Chondrocyte (in vitro differentiated cells): ENCODE data around the gene AVL9. TPM values are rescaled to one million over a fixed set of nuclear protein-coding genes. Genes with fewer than 3 reads are reported as not detected.
A peak's percentile ranks its signal among the peaks of the same experiment; 100 is the strongest.

Source experiments
- DNase-seq: peaks from one replicate; pipeline ENCODE4 v3.0.0; 2021; ENCODE audit warnings: mixed read lengths, low spot score
- H3K27ac Mint-ChIP-seq: one replicate; pipeline ENCODE4 v1.8.0; 2021; ENCODE audit warnings: mild to moderate bottlenecking, moderate library complexity, mixed read lengths; ENCODE audit not compliant: unreplicated experiment
- H3K27me3 Mint-ChIP-seq: 2 replicates; pipeline ENCODE4 v1.8.0; 2021; ENCODE audit warnings: low read depth, mixed read lengths
- H3K36me3 Mint-ChIP-seq: 2 replicates; pipeline ENCODE4 v1.8.0; 2021; ENCODE audit warnings: low read depth, mixed read lengths
- H3K4me1 Mint-ChIP-seq: 2 replicates; pipeline ENCODE4 v1.8.0; 2021; ENCODE audit warnings: low read depth, mild to moderate bottlenecking, mixed read lengths
- H3K4me3 Mint-ChIP-seq: one replicate; pipeline ENCODE4 v1.8.0; 2021; ENCODE audit warnings: mild to moderate bottlenecking, moderate library complexity, mixed read lengths; ENCODE audit not compliant: unreplicated experiment
- H3K9me3 Mint-ChIP-seq: 2 replicates; pipeline ENCODE4 v1.8.0; 2021; ENCODE audit warnings: low read depth, mixed read lengths
- total RNA-seq: library from RNA; stranded (reverse); gene quantifications from 3 replicates; pipeline ENCODE4 v1.2.1, GENCODE V29; 2021
- TF ChIP-seq, protein P1 (sequence below): fragments of 200-600 bp; sonication (generic); IDR thresholded peaks from 2 replicates; pipeline ENCODE4 v1.5.0; 2021; ENCODE audit warnings: antibody characterized with exemption, mild to moderate bottlenecking, moderate library complexity

Gene AVL9
- total RNA-seq, 1 donor from 2014 or later: 30.4 TPM

DNA sequence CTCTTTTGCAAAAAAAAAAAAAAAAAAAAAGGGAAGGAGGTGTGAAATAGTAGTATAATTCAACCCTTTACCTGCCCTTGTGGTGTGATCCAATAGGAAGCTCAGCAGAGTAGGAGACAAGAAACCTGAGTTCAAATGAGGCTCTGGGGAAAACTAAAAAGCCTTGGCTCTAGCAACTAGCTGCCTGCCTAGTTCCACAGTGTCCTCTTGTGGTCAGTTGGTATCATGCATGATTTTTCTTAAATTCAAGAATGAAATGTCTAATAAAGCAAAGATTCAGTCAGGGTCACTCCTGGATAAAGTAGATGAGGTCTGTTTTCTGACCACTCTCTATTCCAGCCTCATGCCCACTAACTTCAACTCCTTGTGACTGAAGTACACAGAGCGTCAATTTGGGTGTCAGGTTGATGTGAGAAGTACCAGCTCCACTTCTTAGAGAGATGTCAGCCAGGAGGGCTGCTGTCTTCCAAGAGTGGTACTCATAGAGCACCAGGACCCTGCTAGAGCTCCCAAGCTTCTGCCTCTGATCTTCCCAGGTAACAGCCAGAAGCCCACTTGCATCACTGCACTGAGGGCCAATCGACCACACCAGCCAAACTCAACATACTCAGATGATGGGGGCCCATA, 15.6 kb upstream of the AVL9 start:
- Mint-ChIP-seq H3K9me3 (no peaks in the 10 kb centered on the region), H3K4me3 (no peak overlapping the region), H3K27ac (no peak overlapping the region), H3K4me1 (peaks cover 41% of the 10 kb centered on the region), H3K27me3 (no peaks in the 10 kb centered on the region), H3K36me3 (no peaks in the 10 kb centered on the region)
- TF ChIP-seq, protein P1, sequence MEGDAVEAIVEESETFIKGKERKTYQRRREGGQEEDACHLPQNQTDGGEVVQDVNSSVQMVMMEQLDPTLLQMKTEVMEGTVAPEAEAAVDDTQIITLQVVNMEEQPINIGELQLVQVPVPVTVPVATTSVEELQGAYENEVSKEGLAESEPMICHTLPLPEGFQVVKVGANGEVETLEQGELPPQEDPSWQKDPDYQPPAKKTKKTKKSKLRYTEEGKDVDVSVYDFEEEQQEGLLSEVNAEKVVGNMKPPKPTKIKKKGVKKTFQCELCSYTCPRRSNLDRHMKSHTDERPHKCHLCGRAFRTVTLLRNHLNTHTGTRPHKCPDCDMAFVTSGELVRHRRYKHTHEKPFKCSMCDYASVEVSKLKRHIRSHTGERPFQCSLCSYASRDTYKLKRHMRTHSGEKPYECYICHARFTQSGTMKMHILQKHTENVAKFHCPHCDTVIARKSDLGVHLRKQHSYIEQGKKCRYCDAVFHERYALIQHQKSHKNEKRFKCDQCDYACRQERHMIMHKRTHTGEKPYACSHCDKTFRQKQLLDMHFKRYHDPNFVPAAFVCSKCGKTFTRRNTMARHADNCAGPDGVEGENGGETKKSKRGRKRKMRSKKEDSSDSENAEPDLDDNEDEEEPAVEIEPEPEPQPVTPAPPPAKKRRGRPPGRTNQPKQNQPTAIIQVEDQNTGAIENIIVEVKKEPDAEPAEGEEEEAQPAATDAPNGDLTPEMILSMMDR: peak; percentile 93
- DNase-seq: no peak

GRCh38 chr7:32481176-32481575, 14.1 kb upstream of the AVL9 start:
- no peak overlapping the region for H3K4me3 Mint-ChIP-seq
- H3K9me3 Mint-ChIP-seq: no peaks in the 10 kb centered on the region
- H3K27ac Mint-ChIP-seq: no peak overlapping the region
- TF ChIP-seq, protein P1: no peak
- H3K36me3 Mint-ChIP-seq: peaks cover 2% of the 10 kb centered on the region
- H3K27me3 Mint-ChIP-seq: no peaks in the 10 kb centered on the region
- H3K4me1 Mint-ChIP-seq: peaks cover 31% of the 10 kb centered on the region
- DNase-seq: no peak

DNA sequence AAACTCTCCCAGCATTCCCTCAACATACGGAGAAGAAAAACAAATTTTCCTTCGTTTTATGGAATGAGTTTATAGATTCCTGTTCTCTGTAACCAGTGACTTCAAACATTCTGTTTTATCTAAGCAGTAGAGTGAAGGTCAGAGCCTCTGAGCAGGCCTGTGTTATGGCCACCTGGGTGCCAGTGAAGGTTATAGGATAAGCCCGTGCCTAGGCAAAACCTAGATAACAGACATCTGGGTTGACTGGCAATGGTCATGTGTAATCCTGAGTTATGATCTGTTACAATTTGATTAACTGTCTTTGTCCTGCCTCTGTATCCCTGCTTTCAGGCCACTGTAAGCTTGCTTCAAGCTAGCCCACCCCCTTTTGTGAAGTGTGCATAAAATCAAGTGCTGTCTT, 13.4 kb upstream of the AVL9 start:
- Mint-ChIP-seq H3K27me3 (no peaks in the 10 kb centered on the region), H3K4me3 (no peak overlapping the region), H3K9me3 (no peaks in the 10 kb centered on the region), H3K27ac (peak overlapping the region; percentile 73), H3K36me3 (peaks cover 2% of the 10 kb centered on the region), H3K4me1 (peaks cover 27% of the 10 kb centered on the region)
- no peak for DNase-seq
- TF ChIP-seq, protein P1: no peak

GRCh38 chr7:32489788-32490126, 5.5 kb upstream of the AVL9 start:
- H3K9me3 Mint-ChIP-seq: no peaks in the 10 kb centered on the region
- TF ChIP-seq, protein P1: no peak
- peak overlapping the region; percentile 74 for H3K4me3 Mint-ChIP-seq
- no peaks in the 10 kb centered on the region for H3K27me3 Mint-ChIP-seq
- peaks cover 25% of the 10 kb centered on the region for H3K4me1 Mint-ChIP-seq
- no peak for DNase-seq
- H3K27ac Mint-ChIP-seq: peak overlapping the region; percentile 81
- peaks cover 5% of the 10 kb centered on the region for H3K36me3 Mint-ChIP-seq

DNA sequence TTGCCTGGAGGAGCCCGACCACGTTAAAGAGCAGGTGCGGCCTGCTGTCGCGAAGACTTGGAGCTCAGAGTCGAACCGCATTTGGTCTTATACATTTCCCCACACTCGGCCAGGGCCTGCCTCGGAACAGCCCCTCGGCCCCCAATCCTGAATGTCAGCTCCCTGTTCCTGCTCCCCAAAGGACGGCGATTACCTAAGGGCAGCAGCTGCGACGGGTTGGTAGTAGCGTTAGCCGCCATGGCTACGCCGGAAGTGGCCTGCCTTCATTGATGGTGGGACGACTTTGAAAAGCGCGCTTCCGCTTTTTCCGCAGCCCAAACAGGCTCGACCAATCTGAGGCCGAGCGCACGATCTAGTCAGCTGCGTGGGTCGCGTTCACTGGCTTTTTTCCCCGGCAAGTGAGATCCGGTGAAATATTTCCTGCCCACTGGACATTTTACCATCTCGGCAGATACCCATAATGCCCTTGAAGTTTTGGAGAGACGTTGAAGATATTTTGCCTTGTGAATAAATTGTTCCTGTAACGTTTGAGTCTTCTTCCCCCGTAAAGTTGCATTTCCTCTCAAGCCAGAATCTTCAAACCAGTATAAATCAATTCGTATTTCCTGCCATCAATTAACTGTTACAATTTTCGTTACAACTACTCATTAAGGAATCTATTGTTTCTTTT, 5.0 kb upstream of the AVL9 start, which contains the start of gene LSM5:
Gene LSM5, minus strand, starts transcription at position 254 of the 670 bp plus-strand sequence. Its CDS starts 15 bp downstream, at position 239.
- peak within 1 kb of the TSS; percentile 81 for H3K27ac Mint-ChIP-seq
- no peaks in the 10 kb centered on the region for H3K9me3 Mint-ChIP-seq
- H3K4me3 Mint-ChIP-seq: peak within 1 kb of the TSS; percentile 74

More for the DNA sequence above, 5.0 kb upstream of the AVL9 start, which contains the start of gene LSM5:
- TF ChIP-seq, protein P1: no peak
- Mint-ChIP-seq H3K4me1 (peaks cover 25% of the 10 kb centered on the region), H3K27me3 (no peaks in the 10 kb centered on the region), H3K36me3 (peaks cover 5% of the 10 kb centered on the region)
- DNase-seq: peak; percentile 96
